ENCODE data around the gene CSTF1. TPM values are rescaled to one million over a fixed set of nuclear protein-coding genes. Genes with fewer than 3 reads are reported as not detected.

Gene CSTF1
- total RNA-seq, 1 donor from 2014 or later: 51.9 TPM

GRCh38 chr20:56358070-56358469 is 34.4 kb upstream of the CSTF1 start:
- peak overlapping the region; percentile 87 for H3K4me3 Mint-ChIP-seq
- TF ChIP-seq, protein P1, sequence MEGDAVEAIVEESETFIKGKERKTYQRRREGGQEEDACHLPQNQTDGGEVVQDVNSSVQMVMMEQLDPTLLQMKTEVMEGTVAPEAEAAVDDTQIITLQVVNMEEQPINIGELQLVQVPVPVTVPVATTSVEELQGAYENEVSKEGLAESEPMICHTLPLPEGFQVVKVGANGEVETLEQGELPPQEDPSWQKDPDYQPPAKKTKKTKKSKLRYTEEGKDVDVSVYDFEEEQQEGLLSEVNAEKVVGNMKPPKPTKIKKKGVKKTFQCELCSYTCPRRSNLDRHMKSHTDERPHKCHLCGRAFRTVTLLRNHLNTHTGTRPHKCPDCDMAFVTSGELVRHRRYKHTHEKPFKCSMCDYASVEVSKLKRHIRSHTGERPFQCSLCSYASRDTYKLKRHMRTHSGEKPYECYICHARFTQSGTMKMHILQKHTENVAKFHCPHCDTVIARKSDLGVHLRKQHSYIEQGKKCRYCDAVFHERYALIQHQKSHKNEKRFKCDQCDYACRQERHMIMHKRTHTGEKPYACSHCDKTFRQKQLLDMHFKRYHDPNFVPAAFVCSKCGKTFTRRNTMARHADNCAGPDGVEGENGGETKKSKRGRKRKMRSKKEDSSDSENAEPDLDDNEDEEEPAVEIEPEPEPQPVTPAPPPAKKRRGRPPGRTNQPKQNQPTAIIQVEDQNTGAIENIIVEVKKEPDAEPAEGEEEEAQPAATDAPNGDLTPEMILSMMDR (conservative IDR thresholded peaks at IDR 0.05): no peak
- no peaks in the 10 kb centered on the region for H3K9me3 Mint-ChIP-seq
- no peaks in the 10 kb centered on the region for H3K36me3 Mint-ChIP-seq (ENCODE audit: low read depth)
- no peak overlapping the region for H3K27ac Mint-ChIP-seq (ENCODE audit: unreplicated experiment)
- no peaks in the 10 kb centered on the region for H3K27me3 Mint-ChIP-seq (ENCODE audit: low read depth)
- DNase-seq (ENCODE audit: low read depth, low spot score): no peak
- H3K4me1 Mint-ChIP-seq: peaks cover 33% of the 10 kb centered on the region

DNA sequence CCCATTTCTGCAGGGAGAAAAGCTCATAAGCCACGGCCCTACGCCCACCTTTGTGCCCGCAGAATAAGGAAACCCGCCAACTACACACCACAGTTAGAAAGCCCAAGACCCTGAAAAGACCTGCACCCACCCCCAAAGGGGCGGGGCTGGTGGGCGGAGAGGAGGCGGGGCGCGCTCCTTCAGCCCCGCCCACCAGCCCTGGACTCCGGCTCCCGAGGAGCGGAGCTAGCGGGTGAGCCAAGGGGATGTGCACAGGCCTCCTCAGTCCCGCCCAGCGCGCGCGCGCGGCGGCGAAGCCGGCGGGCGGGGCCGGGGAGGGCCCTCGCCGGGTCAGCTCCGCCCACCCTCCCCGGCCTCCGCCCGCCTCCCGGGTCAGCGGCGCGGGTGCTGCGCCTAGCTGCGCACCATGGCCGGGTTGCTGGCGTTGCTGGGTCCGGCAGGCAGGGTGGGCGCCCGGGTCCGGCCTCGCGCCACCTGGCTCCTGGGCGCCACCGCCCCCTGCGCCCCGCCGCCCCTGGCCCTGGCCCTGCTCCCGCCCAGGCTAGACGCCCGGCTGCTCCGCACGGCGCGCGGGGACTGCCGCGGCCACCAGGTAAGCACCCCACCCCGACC is 33.7 kb upstream of the CSTF1 start, which contains the start of gene FAM210B:
TSS of gene FAM210B (plus strand) at position 375 of the 612 bp plus-strand sequence. CDS start at position 407, 32 bp downstream.
- no peaks in the 10 kb centered on the region for H3K9me3 Mint-ChIP-seq
- no peaks in the 10 kb centered on the region for H3K36me3 Mint-ChIP-seq (ENCODE audit: low read depth)
- peak; percentile 74 for DNase-seq (ENCODE audit: low read depth, low spot score)
- no peaks in the 10 kb centered on the region for H3K27me3 Mint-ChIP-seq (ENCODE audit: low read depth)
- H3K4me1 Mint-ChIP-seq: peaks cover 33% of the 10 kb centered on the region
- H3K27ac Mint-ChIP-seq (ENCODE audit: unreplicated experiment): peak within 1 kb of the TSS; percentile 97
- H3K4me3 Mint-ChIP-seq: peak within 1 kb of the TSS; percentile 92
- TF ChIP-seq, protein P1 (conservative IDR thresholded peaks at IDR 0.05): no peak

GRCh38 chr20:56359212-56360132 is 33.0 kb upstream of the CSTF1 start:
- Mint-ChIP-seq H3K27me3 (ENCODE audit: low read depth) (no peaks in the 10 kb centered on the region), H3K9me3 (no peaks in the 10 kb centered on the region), H3K4me1 (peaks cover 30% of the 10 kb centered on the region), H3K36me3 (ENCODE audit: low read depth) (peaks cover 3% of the 10 kb centered on the region), H3K4me3 (peak overlapping the region; percentile 92), H3K27ac (ENCODE audit: unreplicated experiment) (peak overlapping the region; percentile 97)
- DNase-seq (ENCODE audit: low read depth, low spot score): peak; percentile 54
- TF ChIP-seq, protein P1 (conservative IDR thresholded peaks at IDR 0.05): no peak

GRCh38 chr20:56360133-56360907 is 32.1 kb upstream of the CSTF1 start:
- TF ChIP-seq, protein P1 (conservative IDR thresholded peaks at IDR 0.05): no peak
- Mint-ChIP-seq H3K4me3 (peak overlapping the region; percentile 92), H3K9me3 (no peaks in the 10 kb centered on the region), H3K27ac (ENCODE audit: unreplicated experiment) (peak overlapping the region; percentile 97), H3K4me1 (peaks cover 30% of the 10 kb centered on the region), H3K36me3 (ENCODE audit: low read depth) (peaks cover 3% of the 10 kb centered on the region), H3K27me3 (ENCODE audit: low read depth) (no peaks in the 10 kb centered on the region)
- DNase-seq (ENCODE audit: low read depth, low spot score): no peak

DNA sequence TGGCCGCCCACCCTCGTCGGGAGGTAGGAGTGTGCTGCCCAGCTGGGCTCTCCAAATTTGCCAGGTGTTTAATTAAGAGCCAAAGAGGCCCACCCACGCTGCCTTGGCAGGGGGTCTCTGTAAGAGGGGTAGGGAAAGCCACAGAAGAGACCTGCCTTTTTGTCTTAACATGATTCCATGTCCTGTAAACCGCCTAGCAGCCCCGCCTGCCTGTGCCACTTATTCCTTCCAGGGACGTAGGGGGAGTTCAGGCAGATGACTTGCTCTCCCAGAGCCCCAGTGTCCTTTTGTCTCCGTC is 31.6 kb upstream of the CSTF1 start:
- Mint-ChIP-seq H3K27ac (ENCODE audit: unreplicated experiment) (no peak overlapping the region), H3K4me1 (peaks cover 30% of the 10 kb centered on the region), H3K4me3 (peak overlapping the region; percentile 92), H3K36me3 (ENCODE audit: low read depth) (peaks cover 3% of the 10 kb centered on the region), H3K27me3 (ENCODE audit: low read depth) (no peaks in the 10 kb centered on the region), H3K9me3 (no peaks in the 10 kb centered on the region)
- TF ChIP-seq, protein P1 (conservative IDR thresholded peaks at IDR 0.05): no peak
- DNase-seq (ENCODE audit: low read depth, low spot score): no peak

All from neural crest cell (in vitro differentiated cells).